Endothelial cell of umbilical vein (primary cell): ENCODE results near the gene BLOC1S4. TPM values are rescaled to one million over a fixed set of nuclear protein-coding genes. Genes with fewer than 3 reads are reported as not detected.

ENCODE experiments used
- BruUV-seq: library from RNA; stranded (reverse); fragments of 400-500 nt; replicated peaks from 2 replicates; lab custom pipeline; 2021; lab: Mats Ljungman, UMichigan
- CTCF ChIA-PET: fragments of 300-600, 350-600 bp; sonication (Branson Sonifier 250); formaldehyde crosslinking; loops from one replicate; lab custom pipeline; 2021; ENCODE audit warnings: antibody characterized with exemption, inconsistent platforms; lab: Charles Lee
- POLR2A ChIA-PET: fragments of 300-600, 350-600 bp; sonication (Branson Sonifier 250); formaldehyde crosslinking; loops from one replicate; lab custom pipeline; 2021; ENCODE audit warnings: antibody characterized with exemption, inconsistent platforms; lab: Charles Lee
- DNase-seq: peaks from one replicate; pipeline ENCODE4 v3.0.0-alpha.2; 2011; ENCODE audit warnings: low read depth, low spot score
- FAIRE-seq: peaks from 2 replicates; lab custom pipeline; 2011; peaks lifted over from hg19 to GRCh38; lab: Jason Lieb, UNC
- H2AFZ ChIP-seq: 2 replicates; pipeline ENCODE4 v1.6.0; 2012; ENCODE audit warnings: low read depth, low read length, control low read depth, inconsistent platforms
- H3K27ac ChIP-seq: 2 replicates; pipeline ENCODE4 v1.5.1; 2011; ENCODE audit warnings: low read depth, mild to moderate bottlenecking, control low read depth, low read length, moderate library complexity; ENCODE audit not compliant: insufficient read depth
- H3K27me3 ChIP-seq, 2 experiments: 2 replicates each; pipeline versions ENCODE4 v1.6.0 to v1.6.1; 2011; ENCODE audit warnings: low read length in 2 of 2, mixed read lengths in 1 of 2; ENCODE audit not compliant: control insufficient read depth in 2 of 2, insufficient read depth in 2 of 2
- H3K36me3 ChIP-seq, 2 experiments: 2 replicates in 1 of 2; 3 replicates in 1 of 2; pipeline ENCODE4 v1.5.1; 2011; ENCODE audit warnings: low read length in 2 of 2, mild to moderate bottlenecking in 1 of 2, moderate library complexity in 1 of 2; ENCODE audit not compliant: control insufficient read depth in 2 of 2, insufficient read depth in 2 of 2; ENCODE audit errors: extremely low read depth in 1 of 2
- H3K4me1 ChIP-seq: 3 replicates; pipeline ENCODE4 v1.5.1; 2011; ENCODE audit warnings: mild to moderate bottlenecking, low read length; ENCODE audit not compliant: control insufficient read depth, insufficient read depth; ENCODE audit errors: extremely low read depth
- H3K4me2 ChIP-seq: 2 replicates; pipeline ENCODE4 v1.6.1; 2011; ENCODE audit warnings: low read length, control low read depth, mixed read lengths; ENCODE audit not compliant: insufficient read depth
- H3K4me3 ChIP-seq, 3 experiments: fragments of 200-600 bp in 1 of 3; sonication (generic), shearing (Covaris generic) in 1 of 3; replicated peaks in 1 of 3; 2 replicates each; pipeline ENCODE4 v1.5.1; 2011 to 2016; ENCODE audit warnings: control low read depth in 3 of 3, low read length in 3 of 3, mild to moderate bottlenecking in 2 of 3, inconsistent platforms in 1 of 3, low read depth in 1 of 3, moderate library complexity in 1 of 3; ENCODE audit not compliant: insufficient read depth in 1 of 3
- H3K79me2 ChIP-seq: 2 replicates; pipeline ENCODE4 v1.6.0; 2012; ENCODE audit warnings: low read length, inconsistent platforms; ENCODE audit not compliant: control insufficient read depth, insufficient read depth
- H3K9ac ChIP-seq: replicated peaks from 2 replicates; pipeline ENCODE3; 2011; ENCODE audit warnings: low read length, control low read depth; ENCODE audit not compliant: insufficient read depth; ENCODE audit errors: extremely low read depth
- H3K9me1 ChIP-seq: replicated peaks from 3 replicates; pipeline ENCODE4 v1.6.0; 2011; ENCODE audit warnings: mild to moderate bottlenecking, low read length; ENCODE audit not compliant: control insufficient read depth, insufficient read depth; ENCODE audit errors: extremely low read depth
- H3K9me3 ChIP-seq: replicated peaks from 2 replicates; pipeline ENCODE4 v1.5.1; 2012; ENCODE audit warnings: low read length, inconsistent platforms; ENCODE audit not compliant: control insufficient read depth, insufficient read depth
- H4K20me1 ChIP-seq: replicated peaks from 2 replicates; pipeline ENCODE3; 2011; ENCODE audit warnings: mild to moderate bottlenecking, low read length; ENCODE audit not compliant: control insufficient read depth, insufficient read depth; ENCODE audit errors: extremely low read depth
- CTCF ChIP-seq, 2 donors: IDR thresholded peaks; 1 replicate in 1 of 2; 2 replicates in 1 of 2; pipeline ENCODE4 v1.5.1; 2011; ENCODE audit warnings: low read length in 2 of 2, mild to moderate bottlenecking in 2 of 2, moderate library complexity in 2 of 2, control low read depth in 1 of 2, inconsistent platforms in 1 of 2, low read depth in 1 of 2; ENCODE audit not compliant: insufficient read depth in 1 of 2; ENCODE audit errors: extremely low read depth in 1 of 2
- EZH2 ChIP-seq: IDR thresholded peaks from 2 replicates; pipeline ENCODE4 v1.6.1; 2012; ENCODE audit warnings: borderline replicate concordance, low read depth, mild to moderate bottlenecking, moderate library complexity, low read length, inconsistent platforms; ENCODE audit not compliant: severe bottlenecking
- FOS ChIP-seq: IDR thresholded peaks from 2 replicates; pipeline ENCODE4 v1.6.1; 2011; ENCODE audit warnings: mild to moderate bottlenecking, low read length, moderate library complexity, borderline replicate concordance; ENCODE audit not compliant: insufficient read depth
- GATA2 ChIP-seq: IDR thresholded peaks from 2 replicates; pipeline ENCODE4 v1.7.0; 2011; ENCODE audit warnings: low read depth, mild to moderate bottlenecking, moderate library complexity, mixed read lengths, low read length; ENCODE audit not compliant: insufficient read length, insufficient read depth
- JUN ChIP-seq: IDR thresholded peaks from 2 replicates; pipeline ENCODE4 v1.6.1; 2011; ENCODE audit warnings: borderline replicate concordance, low read depth; ENCODE audit not compliant: insufficient read length, insufficient read depth
- MYC ChIP-seq: IDR thresholded peaks from one replicate; pipeline ENCODE4 v1.6.1; 2011; ENCODE audit warnings: mild to moderate bottlenecking, low read depth, low read length
- POLR2A ChIP-seq: IDR thresholded peaks from 2 replicates; pipeline ENCODE4 v1.6.1; 2012; ENCODE audit warnings: low read depth, mild to moderate bottlenecking, control low read depth, low read length
- POLR2AphosphoS5 ChIP-seq: IDR thresholded peaks from 2 replicates; pipeline ENCODE4 v1.6.1; 2012; ENCODE audit warnings: low read depth, mild to moderate bottlenecking, control low read depth, low read length, moderate library complexity; ENCODE audit not compliant: insufficient read depth
- dilution Hi-C: fragments of 300-500 bp; cut with MboI; formaldehyde crosslinking; loops from one replicate; pipeline ENCODE4 v1.15.0; 2019; ENCODE audit warnings: low sequenced_read_pairs; ENCODE audit not compliant: extremely low pct_ligation_motif_present
- intact Hi-C: fragments of 100-400 bp; cut with micrococcal nuclease; formaldehyde crosslinking; loops from one replicate; pipeline ENCODE4 v1.10.0; 2022
- polyA plus RNA-seq, 4 experiments: library from polyadenylated mRNA; depleted of rRNA in 3 of 4; stranded (reverse) in 3 of 4; unstranded in 1 of 4; fragments of >200 nt; gene quantifications; 2 replicates each; pipeline versions ENCODE4 v1.2.1 to v1.2.3, GENCODE V29; 2011 to 2012; ENCODE audit warnings: missing spikeins in 1 of 4
- total RNA-seq: library from RNA; stranded (reverse); gene quantifications from 2 replicates; pipeline ENCODE4 v1.2.3, GENCODE V29; 2021
- TF ChIP-seq, protein P1 (sequence below): IDR thresholded peaks from 2 replicates; pipeline ENCODE4 v1.6.1; 2011; ENCODE audit not compliant: insufficient read depth, insufficient read length

BLOC1S4 gene
- total and polyA plus RNA-seq, 2 donors (not counting 3 experiments of a cell fraction or from before 2014, with no cell fraction given) = 12.7 to 16.9 TPM

DNA sequence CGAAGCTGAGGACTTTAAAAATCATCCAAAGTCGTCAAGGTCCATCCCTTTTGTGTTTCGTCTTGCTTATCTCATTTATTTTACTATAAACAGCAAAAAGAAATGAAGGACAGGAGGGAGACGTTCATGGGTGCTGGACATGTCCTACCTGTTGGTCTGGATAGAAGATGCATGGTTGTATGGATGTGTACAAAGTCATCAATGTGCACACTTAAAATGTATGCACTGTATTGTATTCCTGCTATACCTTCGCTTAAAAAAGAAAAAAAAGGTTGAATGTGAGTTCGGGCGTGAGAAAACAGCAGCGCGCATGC is 313 bp upstream of the BLOC1S4 start:
- TF ChIP-seq FOS (no peak), CTCF (IDR thresholded peaks at IDR 0.05; ENCODE audit: extremely low read depth in 1 of 2, insufficient read depth in 1 of 2, low read depth in 1 of 2, low read length in 2 of 2) (no peak), EZH2 (no peak), JUN (no peak), GATA2 (no peak), POLR2A (no peak), MYC (no peak), POLR2AphosphoS5 (no peak)
- TF ChIP-seq, protein P1, sequence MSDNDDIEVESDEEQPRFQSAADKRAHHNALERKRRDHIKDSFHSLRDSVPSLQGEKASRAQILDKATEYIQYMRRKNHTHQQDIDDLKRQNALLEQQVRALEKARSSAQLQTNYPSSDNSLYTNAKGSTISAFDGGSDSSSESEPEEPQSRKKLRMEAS = no peak
- no peak for FAIRE-seq
- no peak for DNase-seq
- H3K4me2 ChIP-seq = peak overlapping the region; percentile 75
- peak overlapping the region; percentile 80 for H2AFZ ChIP-seq
- H3K9ac ChIP-seq = no peak overlapping the region
- CTCF ChIA-PET = interaction anchor here (6.7 kb wide), 1 partner anchor 159 kb away, joined by 353 read pairs; no protein-coding TSS in a partner anchor
- H3K27me3 ChIP-seq = peaks cover 4 to 5% of the 10 kb centered on the region in 2 experiments
- no TSS peak for BruUV-seq
- no peaks in the 10 kb centered on the region for H3K9me1 ChIP-seq
- dilution Hi-C loops = no loop called here
- no peaks in the 10 kb centered on the region for H3K36me3 ChIP-seq
- no peaks in the 10 kb centered on the region for H3K9me3 ChIP-seq
- no peaks in the 10 kb centered on the region for H4K20me1 ChIP-seq
- H3K4me3 ChIP-seq = peak overlapping the region in 2 of 3 experiments; percentile 63 to 69
- intact Hi-C loops = loop anchor here (1.0 to 2.0 kb wide), 2 partner anchors 41 to 353 kb away; partner anchors contain the start of gene GRPEL1
- H3K27ac ChIP-seq = no peak overlapping the region
- peaks cover 10% of the 10 kb centered on the region for H3K4me1 ChIP-seq
- peaks cover 15% of the 10 kb centered on the region for H3K79me2 ChIP-seq
- POLR2A ChIA-PET = interaction anchor here (0.5 kb wide), 1 partner anchor 42 kb away, joined by 3 read pairs; no protein-coding TSS in a partner anchor
